HepG2 (cell line): ENCODE results near the gene CDK6. TPM values are rescaled to one million over a fixed set of nuclear protein-coding genes. Genes with fewer than 3 reads are reported as not detected.

Source experiments
- ATAC-seq: fragments of 200-7000 bp; cut with Tn5 transposase; 3 replicates; pipeline ENCODE4 v1.9.1; 2020; ENCODE audit warnings: mild to moderate bottlenecking, moderate library complexity
- BruUV-seq: library from RNA; stranded (reverse); fragments of 400-500 nt; replicated peaks from 2 replicates; lab custom pipeline; 2021; lab: Mats Ljungman, UMichigan
- CTCF ChIA-PET: fragments of 300-600 bp; formaldehyde crosslinking; extraction: SDS; loops from one replicate; lab custom pipeline; 2021; ENCODE audit warnings: low total read pairs, inconsistent platforms, low intra/inter-chr PET ratio; lab: Yijun Ruan, JAX
- POLR2A ChIA-PET: fragments of 350-600 bp; sonication (Branson Sonifier 250); formaldehyde crosslinking; loops from one replicate; lab custom pipeline; 2020; ENCODE audit warnings: antibody characterized with exemption, inconsistent platforms; lab: Yijun Ruan, JAX
- DNase-seq: peaks from one replicate; pipeline ENCODE4 v3.0.0-alpha.2; 2015; ENCODE audit warnings: low spot score
- FAIRE-seq: peaks from 3 replicates; lab custom pipeline; 2011; peaks lifted over from hg19 to GRCh38; lab: Jason Lieb, UNC
- H2AFZ ChIP-seq: one replicate; pipeline ENCODE4 v1.6.1; 2011; ENCODE audit warnings: low read length, inconsistent platforms
- H3K27ac ChIP-seq: fragments of 300-600 bp; 3 replicates; pipeline ENCODE4 v1.8.0; 2011; ENCODE audit warnings: mixed run types, mild to moderate bottlenecking, mixed read lengths, low read length, inconsistent platforms; ENCODE audit not compliant: insufficient read depth; ENCODE audit errors: extremely low read length
- H3K27me3 ChIP-seq, 2 experiments: fragments of 200-600 bp in 1 of 2; 2 replicates in 1 of 2; 3 replicates in 1 of 2; pipeline versions ENCODE4 v1.6.0 to v1.8.0; 2011; ENCODE audit warnings: low read length in 2 of 2, mild to moderate bottlenecking in 2 of 2, moderate library complexity in 2 of 2, inconsistent platforms in 1 of 2; ENCODE audit not compliant: insufficient read depth in 2 of 2, control insufficient read depth in 1 of 2
- H3K36me3 ChIP-seq, 2 experiments: fragments of 200-600 bp in 1 of 2; replicated peaks in 1 of 2; 2 replicates in 1 of 2; 3 replicates in 1 of 2; pipeline versions ENCODE4 v1.5.1 to v1.8.0; 2011; ENCODE audit warnings: low read length in 2 of 2, inconsistent platforms in 1 of 2; ENCODE audit not compliant: insufficient read depth in 2 of 2, control insufficient read depth in 1 of 2
- H3K4me1 ChIP-seq: 2 replicates; pipeline ENCODE4 v1.5.1; 2012; ENCODE audit warnings: low read length, inconsistent platforms; ENCODE audit not compliant: insufficient read depth
- H3K4me2 ChIP-seq: 2 replicates; pipeline ENCODE4 v1.6.0; 2011; ENCODE audit warnings: low read depth, low read length, inconsistent platforms
- H3K4me3 ChIP-seq, 3 experiments: fragments of 200-600 bp in 1 of 3; sonication (generic), shearing (Covaris generic) in 1 of 3; replicated peaks in 1 of 3; 2 replicates each; pipeline ENCODE4 v1.5.1; 2011 to 2016; ENCODE audit warnings: low read length in 3 of 3, inconsistent platforms in 2 of 3, low read depth in 2 of 3, mild to moderate bottlenecking in 2 of 3, control low read depth in 1 of 3, mixed read lengths in 1 of 3; ENCODE audit not compliant: insufficient read depth in 1 of 3
- H3K79me2 ChIP-seq: one replicate; pipeline ENCODE4 v1.6.1; 2011; ENCODE audit warnings: low read length, inconsistent platforms; ENCODE audit not compliant: insufficient read depth
- H3K9ac ChIP-seq: 2 replicates; pipeline ENCODE4 v1.6.0; 2011; ENCODE audit warnings: mild to moderate bottlenecking, low read depth, low read length, inconsistent platforms; ENCODE audit not compliant: insufficient read depth
- H3K9me3 ChIP-seq: 2 replicates; pipeline ENCODE4 v1.5.1; 2012; ENCODE audit warnings: mild to moderate bottlenecking, low read length
- H4K20me1 ChIP-seq: 2 replicates; pipeline ENCODE4 v1.6.0; 2011; ENCODE audit warnings: inconsistent platforms, mild to moderate bottlenecking, low read length, moderate library complexity; ENCODE audit not compliant: insufficient read depth
- AGO2 ChIP-seq: fragments of 200-400 bp; formaldehyde crosslinking; optimal IDR thresholded peaks from 2 replicates; pipeline ENCODE3; 2017; ENCODE audit warnings: mild to moderate bottlenecking, low read depth, low read length, moderate library complexity
- HNRNPLL ChIP-seq: fragments of 200-400 bp; formaldehyde crosslinking; IDR thresholded peaks from 2 replicates; pipeline ENCODE4 v1.6.1; 2017; ENCODE audit warnings: mild to moderate bottlenecking, low read depth, low read length; ENCODE audit not compliant: poor library complexity, severe bottlenecking
- KDM5B ChIP-seq: sonication (generic); formaldehyde crosslinking; IDR thresholded peaks from 2 replicates; pipeline ENCODE4 v1.4.0; 2020; ENCODE audit warnings: missing genetic modification reagents, mild to moderate bottlenecking, borderline replicate concordance
- MZF1 ChIP-seq: sonication (generic); formaldehyde crosslinking; IDR thresholded peaks from 2 replicates; pipeline ENCODE4 v1.8.1; 2023; ENCODE audit warnings: mild to moderate bottlenecking, missing genetic modification reagents, borderline replicate concordance
- NCOR1 ChIP-seq: fragments of 200-600 bp; sonication (generic); IDR thresholded peaks from 2 replicates; pipeline ENCODE4 v1.7.0; 2017; ENCODE audit warnings: antibody characterized with exemption, low read length, borderline replicate concordance
- SMAD3 ChIP-seq: sonication (generic); formaldehyde crosslinking; IDR thresholded peaks from 2 replicates; pipeline ENCODE4 v1.4.0; 2020; ENCODE audit warnings: missing genetic modification reagents
- TOPORS ChIP-seq: sonication (generic); formaldehyde crosslinking; IDR thresholded peaks from 2 replicates; pipeline ENCODE4 v1.8.0; 2023; ENCODE audit warnings: mild to moderate bottlenecking, missing genetic modification reagents
- ZFY ChIP-seq: sonication (generic); formaldehyde crosslinking; IDR thresholded peaks from 2 replicates; pipeline ENCODE4 v1.4.0; 2020; ENCODE audit warnings: missing genetic modification reagents
- ZNF264 ChIP-seq: sonication (generic); formaldehyde crosslinking; IDR thresholded peaks from 2 replicates; pipeline ENCODE4 v1.4.0; 2020; ENCODE audit warnings: missing genetic modification reagents
- ZNF274 ChIP-seq: sonication (generic); formaldehyde crosslinking; IDR thresholded peaks from 2 replicates; pipeline ENCODE4 v1.5.1; 2020; ENCODE audit warnings: mild to moderate bottlenecking, missing genetic modification reagents
- ZNF550 ChIP-seq: sonication (generic); formaldehyde crosslinking; IDR thresholded peaks from 2 replicates; pipeline ENCODE4 v1.4.0; 2020; ENCODE audit warnings: mild to moderate bottlenecking, missing genetic modification reagents, borderline replicate concordance
- in situ Hi-C: cut with HindIII; loops from 2 replicates; pipeline ENCODE4 v1.10.0; 2017; ENCODE audit warnings: low pct_unique_long_range_greater_than_20kb; ENCODE audit not compliant: extremely low pct_ligation_motif_present
- intact Hi-C: fragments of 100-400 bp; cut with micrococcal nuclease; formaldehyde crosslinking; loops from one replicate; pipeline ENCODE4 v1.10.0; 2022; ENCODE audit not compliant: unreplicated experiment
- polyA plus RNA-seq, 8 experiments: library from polyadenylated mRNA; depleted of rRNA in 3 of 8; stranded (reverse) in 7 of 8; unstranded in 1 of 8; fragments of >200 nt; fragmentation: Illumina TruSeq in 4 of 8; extraction: Trizol in 4 of 8; gene quantifications; 2 replicates each; pipeline versions ENCODE4 v1.2.1 to v1.2.3, GENCODE V29; 2011 to 2016; ENCODE audit warnings: low read depth in 4 of 8, missing spikeins in 1 of 8, mixed read lengths in 1 of 8; ENCODE audit not compliant: insufficient read depth in 1 of 8
- total RNA-seq, 5 experiments: library from RNA; depleted of rRNA; stranded (reverse); fragments of >200 nt; fragmentation: Illumina TruSeq; extraction: Trizol; gene quantifications; 2 replicates each; pipeline ENCODE4 v1.2.3, GENCODE V29; 2016; ENCODE audit warnings: low read depth in 1 of 5
- TF ChIP-seq, protein P1 (sequence below): sonication (generic); formaldehyde crosslinking; IDR thresholded peaks from 2 replicates; pipeline ENCODE4 v1.4.0; 2020; ENCODE audit warnings: missing genetic modification reagents

Gene CDK6
- total and polyA plus RNA-seq, 2 of the 13 experiments (the other 11 are each of a cell fraction or from before 2014, with no cell fraction given), result 34.6 to 90.8 TPM

DNA sequence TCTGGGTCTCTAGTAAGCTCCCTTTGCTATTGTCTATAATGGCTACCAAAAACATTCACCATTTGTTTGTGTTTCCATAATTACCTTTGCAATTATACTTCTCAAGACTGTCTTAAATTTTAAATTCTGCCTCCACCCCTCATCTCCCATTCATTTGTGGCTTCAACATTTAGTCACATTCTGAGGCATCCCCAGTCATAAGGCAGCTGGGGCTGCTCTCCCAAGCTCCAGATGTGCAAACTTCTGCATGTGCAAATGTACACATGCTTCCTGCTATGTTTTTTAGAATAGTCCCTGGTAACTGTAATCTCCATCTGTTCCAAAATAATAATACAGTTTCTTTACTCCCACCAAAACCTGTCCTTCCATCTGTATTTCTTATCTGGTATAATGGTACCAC is 97.3 kb downstream of the CDK6 start:
- H3K9ac ChIP-seq, result no peak overlapping the region
- peaks cover 84% of the 10 kb centered on the region for H3K79me2 ChIP-seq
- no peak overlapping the region for H2AFZ ChIP-seq
- no TSS peak for BruUV-seq
- H3K36me3 ChIP-seq, result peaks cover 4 to 36% of the 10 kb centered on the region in 2 experiments
- H3K4me1 ChIP-seq, result peaks cover 40% of the 10 kb centered on the region
- H3K27ac ChIP-seq, result no peak overlapping the region
- FAIRE-seq (no peak), ATAC-seq (no peak), DNase-seq (no peak)
- peaks cover 10% of the 10 kb centered on the region for H4K20me1 ChIP-seq
- in situ Hi-C loops, result no loop called here
- no peaks in the 10 kb centered on the region for H3K27me3 ChIP-seq
- CTCF ChIA-PET, result no interaction called here
- TF ChIP-seq AGO2, result no peak
- no peak for TF ChIP-seq MZF1
- TF ChIP-seq ZFY, result no peak
- TF ChIP-seq ZNF550 (CRISPR knock-in tag), result no peak
- no peak for TF ChIP-seq ZNF264 (CRISPR knock-in tag)
- no peak for TF ChIP-seq ZNF274 (CRISPR knock-in tag)
- no peak for TF ChIP-seq NCOR1
- no peak for TF ChIP-seq TOPORS (CRISPR knock-in tag)
- TF ChIP-seq SMAD3 (CRISPR knock-in tag), result no peak
- TF ChIP-seq KDM5B (CRISPR knock-in tag), result no peak
- TF ChIP-seq, protein P1, sequence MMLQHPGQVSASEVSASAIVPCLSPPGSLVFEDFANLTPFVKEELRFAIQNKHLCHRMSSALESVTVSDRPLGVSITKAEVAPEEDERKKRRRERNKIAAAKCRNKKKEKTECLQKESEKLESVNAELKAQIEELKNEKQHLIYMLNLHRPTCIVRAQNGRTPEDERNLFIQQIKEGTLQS (CRISPR knock-in tag), result no peak
- TF ChIP-seq HNRNPLL, result no peak
- TF ChIP-seq, all 625 proteins: peak for 0
- no peak overlapping the region for H3K4me2 ChIP-seq
- H3K9me3 ChIP-seq, result no peaks in the 10 kb centered on the region
- intact Hi-C loops, result no loop called here
- no peak overlapping the region for H3K4me3 ChIP-seq
- POLR2A ChIA-PET, result no interaction called here
